GM12892 (cell line): ENCODE results near the gene ARID3B.
"Not testable (repeated sequence)": the region's sequence is repeated elsewhere in the genome, so short reads cannot be mapped to it uniquely, and the experiment has no call there.

ENCODE experiments used
- DNase-seq: peaks from one replicate; pipeline ENCODE4 v3.0.0; 2011; ENCODE audit not compliant: insufficient read length
- FAIRE-seq: peaks from 2 replicates; lab custom pipeline; 2011; peaks lifted over from hg19 to GRCh38; lab: Jason Lieb, UNC
- POLR2A ChIP-seq: IDR thresholded peaks from 2 replicates; pipeline ENCODE4 v1.6.1; 2011; ENCODE audit warnings: low read depth, low read length, control low read depth
- POLR2AphosphoS5 ChIP-seq: IDR thresholded peaks from 2 replicates; pipeline ENCODE4 v1.6.1; 2011; ENCODE audit warnings: low read depth, low read length, control low read depth
- TAF1 ChIP-seq: IDR thresholded peaks from 2 replicates; pipeline ENCODE4 v1.6.1; 2011; ENCODE audit warnings: low read depth, mild to moderate bottlenecking, control low read depth, low read length, borderline replicate concordance

Gene ARID3B

GRCh38 chr15:74517096-74517495 is 23.9 kb upstream of the ARID3B start:
- no peak for TF ChIP-seq TAF1
- no peak for TF ChIP-seq POLR2A
- no peak for TF ChIP-seq POLR2AphosphoS5
- DNase-seq (no peak), FAIRE-seq (no peak)

GRCh38 chr15:74519311-74519710 is 21.7 kb upstream of the ARID3B start:
- TF ChIP-seq TAF1 (no peak), POLR2AphosphoS5 (no peak), POLR2A (no peak)
- DNase-seq: no peak
- FAIRE-seq: no peak

- TF ChIP-seq POLR2AphosphoS5 (no peak), POLR2A (no peak), TAF1 (no peak)
- no peak for FAIRE-seq
- DNase-seq: no peak
These were observed 20.6 kb upstream of the ARID3B start for GRCh38 chr15:74520407-74520806.

GRCh38 chr15:74523982-74524381 is 17.0 kb upstream of the ARID3B start:
- TF ChIP-seq POLR2AphosphoS5 (no peak), POLR2A (no peak), TAF1 (no peak)
- DNase-seq: no peak
- FAIRE-seq: no peak

GRCh38 chr15:74525309-74525708 is 15.7 kb upstream of the ARID3B start:
- no peak for DNase-seq
- no peak for FAIRE-seq
- TF ChIP-seq POLR2A (no peak), TAF1 (no peak), POLR2AphosphoS5 (no peak)

- DNase-seq: no peak
- TF ChIP-seq TAF1 (no peak), POLR2AphosphoS5 (no peak), POLR2A (no peak)
- FAIRE-seq: no peak
These were observed 15.1 kb upstream of the ARID3B start for GRCh38 chr15:74525945-74526344.

- FAIRE-seq (no peak), DNase-seq (no peak)
- no peak for TF ChIP-seq POLR2AphosphoS5
- no peak for TF ChIP-seq TAF1
- TF ChIP-seq POLR2A: no peak
These were observed 12.1 kb upstream of the ARID3B start for GRCh38 chr15:74528876-74529275.

- FAIRE-seq (no peak), DNase-seq (no peak)
- no peak for TF ChIP-seq POLR2AphosphoS5
- no peak for TF ChIP-seq POLR2A
- TF ChIP-seq TAF1: no peak
These were observed 11.1 kb upstream of the ARID3B start for GRCh38 chr15:74529921-74530320.

GRCh38 chr15:74530771-74531143 is 10.3 kb upstream of the ARID3B start:
- TF ChIP-seq TAF1: no peak
- no peak for TF ChIP-seq POLR2AphosphoS5
- no peak for TF ChIP-seq POLR2A
- no peak for DNase-seq
- FAIRE-seq: no peak

- no peak for DNase-seq
- FAIRE-seq: no peak
- no peak for TF ChIP-seq POLR2A
- no peak for TF ChIP-seq POLR2AphosphoS5
- TF ChIP-seq TAF1: no peak
These were observed 9.7 kb upstream of the ARID3B start for GRCh38 chr15:74531144-74531811.

GRCh38 chr15:74535388-74536084 is 5.5 kb upstream of the ARID3B start:
- no peak for FAIRE-seq
- no peak for DNase-seq
- TF ChIP-seq TAF1 (no peak), POLR2AphosphoS5 (no peak), POLR2A (no peak)

- TF ChIP-seq POLR2AphosphoS5 (no peak), POLR2A (no peak), TAF1 (no peak)
- DNase-seq: no peak
These were observed 3.3 kb upstream of the ARID3B start for GRCh38 chr15:74537736-74538135.

GRCh38 chr15:74539521-74539920 is 1.5 kb upstream of the ARID3B start:
- not testable (repeated sequence) for FAIRE-seq, DNase-seq

More at GRCh38 chr15:74537736-74538135, 3.3 kb upstream of the ARID3B start:
- FAIRE-seq: no peak
